ENCODE results near the gene CRLF1.

GRCh38 chr19:18636183-18636968, 29.8 kb upstream of the CRLF1 start:
- TF ChIP-seq CTCF (IDR thresholded peaks at IDR 0.05) (no peak), POLR2AphosphoS5 (IDR thresholded peaks at IDR 0.05) (no peak), POLR2A (IDR thresholded peaks at IDR 0.05) (peak in 1 of 2 donors; percentile 6)

All from gastroesophageal sphincter (tissue), 3 donors.